NCI-H524 treated with DMSO at 0.1 percent for 48 hours (cell line): ENCODE measurements around the gene ABHD5.
"Not testable (repeated sequence)": the region's sequence is repeated elsewhere in the genome, so short reads cannot be mapped to it uniquely, and the experiment has no call there.

ENCODE experiments used
- DNase-seq: peaks from one replicate; lab custom pipeline; 2025; lab: John Stamatoyannopoulos, UW

ABHD5 gene

GRCh38 chr3:43690400-43691119 lies at the start of gene ABHD5:
TSS of gene ABHD5 (plus strand) at chr3:43690938. CDS start at chr3:43690993, 55 bp downstream.
- peak; percentile 58 for DNase-seq

- DNase-seq, result no peak
Measured at GRCh38 chr3:43641306-43642114, 49.2 kb upstream of the ABHD5 start.

DNA sequence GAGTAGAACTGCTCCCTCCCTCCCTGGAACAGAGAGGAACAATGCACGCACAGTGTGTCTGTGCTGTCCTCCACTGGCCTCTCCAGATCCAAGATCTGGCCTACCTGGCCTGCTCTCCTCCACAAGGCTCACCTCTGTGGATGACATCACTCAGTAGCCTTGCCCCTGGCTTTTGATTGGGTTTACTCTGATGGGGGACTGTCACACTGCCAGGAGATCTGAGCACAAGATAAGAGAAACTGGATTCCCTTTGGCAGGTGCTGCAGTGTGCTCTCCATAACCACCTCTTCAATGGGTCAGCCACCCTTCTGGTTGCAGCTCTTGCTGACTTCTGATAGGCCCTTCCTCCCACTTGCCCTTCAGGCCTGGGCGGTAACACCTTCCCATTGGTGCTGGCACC lies 46.3 kb upstream of the ABHD5 start:
- DNase-seq, result no peak

GRCh38 chr3:43647331-43648166 lies 43.2 kb upstream of the ABHD5 start:
- DNase-seq, result no peak

DNA sequence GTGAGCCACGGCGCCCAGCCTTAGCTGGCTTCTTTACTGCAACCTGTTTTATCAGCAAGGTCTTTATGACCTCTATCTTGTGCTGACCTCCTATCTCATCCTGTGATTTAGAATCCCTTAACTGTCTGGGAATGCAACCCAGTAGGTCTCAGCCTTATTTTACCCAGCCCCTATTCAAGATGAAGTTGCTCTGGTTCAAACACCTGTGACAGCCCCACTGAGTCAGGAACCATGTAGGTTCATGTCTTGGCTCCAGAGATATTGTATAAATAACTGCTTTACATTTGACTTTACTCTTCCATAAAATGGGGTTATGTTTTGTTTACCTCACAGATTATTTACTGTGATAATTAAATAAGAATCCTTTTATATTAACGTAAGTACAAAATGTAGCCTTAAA lies 41.8 kb upstream of the ABHD5 start:
- DNase-seq, result no peak

DNA sequence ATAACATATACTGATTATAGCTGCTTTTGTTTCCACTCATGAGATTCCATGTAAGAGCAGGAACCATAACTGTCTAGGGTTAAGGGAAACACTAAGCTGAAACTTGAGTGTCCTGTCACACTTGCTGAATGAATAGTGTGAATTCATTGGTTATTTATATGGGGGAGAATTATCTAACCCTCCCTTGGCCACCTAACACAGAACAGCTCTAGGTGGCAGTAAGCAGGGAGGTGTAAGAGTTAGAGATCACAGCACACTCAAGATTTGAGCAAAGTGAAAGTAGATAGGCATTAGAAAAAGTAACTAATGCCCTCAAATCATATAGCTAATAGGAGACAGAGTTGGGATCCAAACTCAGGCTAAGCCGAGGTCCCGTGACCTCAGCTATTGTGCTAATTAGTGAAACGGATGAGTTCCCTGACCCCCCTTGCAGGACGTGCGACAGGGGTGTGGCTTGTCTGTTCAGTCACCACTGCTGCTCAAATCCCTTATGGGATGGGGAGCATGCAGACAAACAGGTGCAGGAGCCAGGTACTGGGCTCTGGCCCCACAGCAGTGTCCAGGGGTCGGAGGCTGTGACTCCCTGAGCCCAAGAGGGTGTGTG lies 41.3 kb upstream of the ABHD5 start:
- DNase-seq, result no peak

- no peak for DNase-seq
Measured at GRCh38 chr3:43650345-43650744, 40.4 kb upstream of the ABHD5 start.

GRCh38 chr3:43656390-43656789 lies 34.3 kb upstream of the ABHD5 start:
- not testable (repeated sequence) for DNase-seq

DNA sequence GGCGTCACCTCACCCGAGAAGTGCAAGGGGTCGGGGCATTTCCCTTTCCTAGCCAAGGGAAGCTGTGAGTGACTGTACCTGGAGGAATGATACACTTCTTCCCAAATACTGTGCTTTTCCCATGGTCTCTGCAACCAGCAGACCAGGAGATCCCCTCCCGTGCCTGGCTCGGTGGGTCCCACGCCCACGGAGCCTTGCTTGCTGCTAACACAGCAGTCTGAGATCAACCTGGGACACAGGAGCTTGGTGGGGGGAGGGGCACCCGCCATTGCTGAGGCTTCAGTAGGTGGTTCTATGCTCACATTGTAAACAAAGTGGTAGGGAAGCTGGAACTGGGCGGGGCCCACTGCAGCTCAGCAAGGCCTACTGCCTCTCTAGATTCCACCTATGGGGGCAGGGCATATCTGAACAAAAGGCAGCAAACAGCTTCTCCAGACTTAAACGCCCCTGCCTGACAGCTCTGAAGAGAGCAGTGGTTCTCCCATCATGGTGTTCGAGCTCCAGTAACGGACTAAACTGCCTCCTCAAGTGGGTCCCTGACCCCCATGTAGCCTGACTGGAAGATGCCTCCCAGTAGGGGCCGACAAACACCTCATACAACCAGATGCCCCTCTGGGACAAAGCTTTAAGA lies 31.4 kb upstream of the ABHD5 start:
- DNase-seq, result no peak

DNA sequence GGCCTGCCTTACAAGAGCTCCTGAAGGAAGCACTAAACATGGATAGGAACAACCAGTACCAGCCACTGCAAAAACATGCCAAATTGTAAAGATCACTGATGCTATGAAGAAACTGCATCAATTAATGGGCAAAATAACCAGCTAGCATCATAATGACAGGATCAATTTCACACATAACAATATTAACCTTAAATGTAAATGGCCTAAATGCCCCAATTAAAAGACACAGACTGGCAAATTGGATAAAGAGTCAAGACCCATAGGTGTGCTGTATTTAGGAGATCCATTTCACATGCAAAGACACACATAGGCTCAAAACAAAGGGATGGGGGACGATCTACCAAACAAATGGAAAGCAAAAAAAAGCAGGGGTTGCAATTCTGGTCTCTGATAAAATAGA lies 29.4 kb upstream of the ABHD5 start:
- DNase-seq, result not testable (repeated sequence)

- DNase-seq, result not testable (repeated sequence)
Measured at GRCh38 chr3:43665011-43665410, 25.7 kb upstream of the ABHD5 start.

DNA sequence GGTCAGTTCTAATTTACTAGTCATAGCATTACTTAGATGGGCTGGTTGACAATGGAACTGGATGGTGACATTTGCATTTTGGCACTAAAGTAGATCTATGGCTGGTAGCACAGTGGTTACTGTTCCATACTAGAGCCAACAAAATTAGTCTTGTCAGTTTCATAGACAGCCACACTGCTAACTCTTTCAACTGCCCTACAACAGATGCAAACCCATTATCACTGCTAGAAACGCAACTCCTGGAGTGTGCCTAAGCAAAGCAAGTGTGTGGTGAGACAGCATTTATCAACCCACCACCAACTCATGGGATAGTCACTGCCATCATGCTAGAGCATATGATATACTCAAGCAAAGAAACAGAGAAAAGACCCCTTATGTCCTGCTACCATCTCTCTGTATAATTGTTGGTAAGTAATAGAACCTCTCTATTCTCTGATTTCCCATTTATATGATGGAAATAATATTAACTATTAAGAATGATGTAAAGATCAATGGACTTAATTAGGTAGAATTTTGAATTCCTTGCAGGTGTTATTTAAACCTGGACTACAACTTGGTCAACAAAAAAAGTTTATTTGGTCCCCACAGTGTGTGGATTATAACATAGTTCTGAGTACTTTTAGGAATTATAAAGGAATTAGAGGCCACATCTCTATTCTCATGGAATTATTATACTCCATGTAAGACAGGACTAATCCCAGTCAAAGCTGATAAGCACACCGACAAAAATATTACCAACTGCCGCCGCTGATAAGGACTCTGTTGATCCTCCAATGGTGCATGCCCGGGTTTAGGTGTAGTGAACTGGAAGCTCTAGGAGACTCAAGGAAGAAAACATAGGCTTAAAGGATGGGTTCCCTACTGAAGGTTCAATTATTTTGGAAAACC lies 19.9 kb upstream of the ABHD5 start:
- no peak for DNase-seq

DNA sequence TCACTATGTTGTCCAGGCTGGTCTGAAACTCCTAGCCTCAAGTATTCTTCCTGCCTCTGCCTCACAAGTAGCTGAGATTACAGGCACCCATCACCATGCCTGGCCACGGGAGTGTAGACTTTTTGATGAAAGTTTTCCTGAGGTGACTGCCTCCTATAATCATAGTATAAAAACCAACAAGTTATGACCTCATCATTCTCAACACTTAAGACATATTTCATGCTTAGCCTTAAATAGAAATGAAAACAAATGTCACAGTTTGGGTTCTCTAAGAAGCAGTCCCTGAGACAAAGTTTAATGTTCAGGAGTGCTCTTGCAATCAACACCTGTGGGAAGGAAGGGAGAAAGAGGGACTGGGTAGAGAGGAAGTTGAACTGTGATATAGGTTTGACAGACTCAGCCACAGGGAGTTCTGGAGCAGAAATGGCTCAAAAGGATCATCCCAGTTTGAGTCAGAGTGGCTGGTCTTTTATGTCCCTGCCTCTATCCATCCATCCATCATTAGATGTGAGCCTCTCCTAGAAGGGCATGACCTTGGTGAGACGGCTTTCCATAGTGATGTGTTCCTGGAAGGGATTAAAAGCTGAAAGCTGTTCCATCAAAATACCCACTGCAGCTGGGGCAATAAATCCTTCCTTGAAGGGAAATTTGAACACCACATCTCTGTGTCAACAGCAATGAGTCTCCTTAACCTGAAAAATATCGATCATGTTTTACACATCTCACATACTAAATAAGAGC lies 16.2 kb upstream of the ABHD5 start:
- no peak for DNase-seq

GRCh38 chr3:43675593-43675992 lies 15.1 kb upstream of the ABHD5 start:
- no peak for DNase-seq

DNA sequence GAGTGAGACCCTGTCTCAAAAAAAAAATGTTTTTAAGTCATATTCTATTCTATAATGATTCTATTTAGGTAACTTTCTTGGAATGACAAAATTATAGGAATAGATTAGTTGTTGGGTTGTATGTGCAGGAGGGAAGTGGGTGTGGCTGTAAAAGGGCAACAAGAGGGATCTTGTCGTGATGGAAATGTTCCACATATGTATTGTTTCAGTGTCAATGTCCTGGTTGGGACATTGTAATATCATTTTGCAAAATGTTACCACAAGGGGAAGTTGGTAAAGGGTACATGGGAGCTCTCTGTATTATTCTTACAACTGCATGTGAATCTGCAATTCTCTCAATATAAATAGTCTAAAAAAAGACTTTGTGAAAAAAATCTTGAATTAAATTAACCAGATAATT lies 14.3 kb upstream of the ABHD5 start:
- DNase-seq, result no peak

GRCh38 chr3:43678375-43678774 lies 12.4 kb upstream of the ABHD5 start:
- DNase-seq, result not testable (repeated sequence)

DNA sequence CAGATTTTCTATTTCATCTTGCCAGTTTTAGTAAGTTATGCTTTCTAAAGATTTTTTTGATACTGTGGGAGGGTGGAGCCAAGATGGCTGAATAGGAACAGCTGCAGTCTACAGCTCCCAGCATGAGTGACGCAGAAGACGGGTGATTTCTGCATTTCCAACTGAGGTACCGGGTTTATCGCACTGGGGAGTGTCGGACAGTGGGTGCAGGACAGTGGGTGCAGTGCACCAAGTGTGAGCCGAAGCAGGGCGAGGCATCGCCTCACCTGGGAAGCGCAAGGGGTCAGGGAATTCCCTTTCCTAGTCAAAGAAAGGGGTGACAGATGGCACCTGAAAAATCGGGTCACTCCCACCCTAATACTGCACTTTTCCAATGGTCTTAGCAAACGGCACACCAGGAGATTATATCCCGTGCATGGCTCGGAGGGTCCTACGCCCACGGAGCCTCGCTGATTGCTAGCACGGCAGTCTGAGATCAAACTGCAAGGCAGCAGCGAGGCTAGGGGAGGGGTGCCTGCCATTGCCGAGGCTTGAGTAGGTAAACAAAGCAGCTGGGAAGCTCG lies 11.8 kb upstream of the ABHD5 start:
- not testable (repeated sequence) for DNase-seq

DNA sequence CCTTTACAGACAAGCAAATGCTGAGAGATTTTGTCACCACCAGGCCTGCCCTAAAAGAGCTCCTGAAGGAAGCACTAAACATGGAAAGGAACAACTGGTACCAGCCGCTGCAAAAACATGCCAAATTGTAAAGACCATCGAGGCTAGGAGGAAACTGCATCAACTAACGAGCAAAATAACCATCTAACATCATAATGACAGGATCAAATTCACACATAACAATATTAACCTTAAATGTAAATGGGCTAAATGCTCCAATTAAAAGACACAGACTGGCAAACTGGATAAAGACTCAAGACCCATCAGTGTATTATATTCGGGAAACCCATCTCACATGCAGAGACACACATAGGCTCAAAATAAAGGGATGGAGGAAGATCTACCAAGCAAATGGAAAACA lies 9.9 kb upstream of the ABHD5 start:
- DNase-seq, result not testable (repeated sequence)

DNA sequence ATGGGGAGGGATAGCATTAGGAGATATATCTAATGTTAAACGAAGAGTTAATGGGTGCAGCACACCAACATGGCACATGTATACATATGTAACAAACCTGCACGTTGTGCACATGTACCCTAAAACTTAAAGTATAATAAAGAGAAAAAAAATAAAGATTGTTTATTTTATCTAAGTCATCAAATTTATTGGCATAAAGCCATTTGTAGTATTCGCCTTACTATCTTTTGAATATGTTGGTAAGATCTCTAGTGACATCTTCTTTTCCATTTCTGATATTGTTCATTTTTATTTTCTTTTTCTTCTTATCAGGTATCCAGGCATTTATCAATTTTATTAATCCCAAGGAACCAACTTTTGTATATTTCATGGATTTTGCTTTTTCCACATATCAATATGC lies 5.8 kb upstream of the ABHD5 start:
- no peak for DNase-seq

GRCh38 chr3:43685921-43686320 lies 4.8 kb upstream of the ABHD5 start:
- DNase-seq, result no peak
